BJ (cell line): Measurements from ENCODE around the gene SLC16A6. TPM values are rescaled to one million over a fixed set of nuclear protein-coding genes. Genes with fewer than 3 reads are reported as not detected.
"Not testable (repeated sequence)": the region's sequence is repeated elsewhere in the genome, so short reads cannot be mapped to it uniquely, and the experiment has no call there.

Source experiments
- CTCF ChIA-PET: fragments of 350-600 bp; formaldehyde crosslinking; extraction: SDS; loops from one replicate; lab custom pipeline; 2021; ENCODE audit warnings: antibody characterized with exemption, inconsistent platforms; lab: Yijun Ruan, JAX
- POLR2A ChIA-PET: fragments of 300-600 bp; sonication (Branson Sonifier 250); formaldehyde crosslinking; extraction: SDS; loops from one replicate; lab custom pipeline; 2021; ENCODE audit warnings: antibody characterized with exemption; lab: Charles Lee
- DNase-seq: peaks from one replicate; pipeline ENCODE4 v3.0.0-alpha.2; 2011; ENCODE audit warnings: low read depth
- H3K27me3 ChIP-seq: 2 replicates; pipeline ENCODE4 v1.6.0; 2011; ENCODE audit warnings: low read length; ENCODE audit not compliant: control insufficient read depth, insufficient read depth
- H3K36me3 ChIP-seq: 2 replicates; pipeline ENCODE4 v1.5.1; 2011; ENCODE audit warnings: low read length; ENCODE audit not compliant: control insufficient read depth, insufficient read depth
- H3K4me3 ChIP-seq: 2 replicates; pipeline ENCODE4 v1.5.1; 2011; ENCODE audit warnings: low read depth, mild to moderate bottlenecking, control low read depth, low read length
- CTCF ChIP-seq: IDR thresholded peaks from 2 replicates; pipeline ENCODE4 v1.5.1; 2011; ENCODE audit warnings: low read depth, mild to moderate bottlenecking, control low read depth, inconsistent platforms, low read length, moderate library complexity; ENCODE audit not compliant: insufficient read depth
- polyA plus RNA-seq: library from polyadenylated mRNA; depleted of rRNA; stranded (reverse); fragments of >200 nt; gene quantifications from 2 replicates; pipeline ENCODE4 v1.2.3, GENCODE V29; 2011

Gene SLC16A6
- polyA plus RNA-seq, 1 experiment, result 0.20 TPM

GRCh38 chr17:68229619-68230018 lies 61.3 kb downstream of the SLC16A6 start:
- no peak for DNase-seq
- H3K27me3 ChIP-seq, result no peaks in the 10 kb centered on the region
- TF ChIP-seq CTCF, result no peak
- POLR2A ChIA-PET, result no interaction called here
- H3K36me3 ChIP-seq, result no peaks in the 10 kb centered on the region
- CTCF ChIA-PET, result no interaction called here
- H3K4me3 ChIP-seq, result no peak overlapping the region

GRCh38 chr17:68228817-68229570 lies 61.9 kb downstream of the SLC16A6 start:
- ChIA-PET CTCF (interaction anchor here (0.7 kb wide), 1 partner anchor 11 kb away, joined by 3 read pairs; no protein-coding TSS in a partner anchor), POLR2A (no interaction called here)
- no peak for DNase-seq
- H3K27me3 ChIP-seq, result no peaks in the 10 kb centered on the region
- no peak for TF ChIP-seq CTCF
- H3K36me3 ChIP-seq, result no peaks in the 10 kb centered on the region
- no peak overlapping the region for H3K4me3 ChIP-seq

GRCh38 chr17:68228039-68228680 lies 62.8 kb downstream of the SLC16A6 start:
- CTCF ChIA-PET, result interaction anchor here (0.7 kb wide), 1 partner anchor 10 kb away, joined by 3 read pairs; no protein-coding TSS in a partner anchor
- not testable (repeated sequence) for H3K4me3 ChIP-seq, DNase-seq

GRCh38 chr17:68225055-68225454 lies 65.9 kb downstream of the SLC16A6 start:
- DNase-seq, H3K4me3 ChIP-seq, H3K36me3 ChIP-seq, POLR2A ChIA-PET, H3K27me3 ChIP-seq: not testable (repeated sequence)
- CTCF ChIA-PET, result interaction anchor here (1.3 kb wide), 1 partner anchor 9 kb away, joined by 5 read pairs; no protein-coding TSS in a partner anchor

More at GRCh38 chr17:68228039-68228680, 62.8 kb downstream of the SLC16A6 start:
- H3K27me3 ChIP-seq, H3K36me3 ChIP-seq, POLR2A ChIA-PET: not testable (repeated sequence)

GRCh38 chr17:68222606-68223005 lies 68.3 kb downstream of the SLC16A6 start:
- CTCF ChIA-PET, result interaction anchor here (1.2 kb wide), 1 partner anchor 22 kb away, joined by 3 read pairs; no protein-coding TSS in a partner anchor
- TF ChIP-seq CTCF, result no peak
- Histone ChIP-seq H3K36me3 (no peaks in the 10 kb centered on the region), H3K4me3 (no peak overlapping the region), H3K27me3 (no peaks in the 10 kb centered on the region)
- POLR2A ChIA-PET, result no interaction called here
- DNase-seq, result no peak

- Histone ChIP-seq H3K36me3 (no peaks in the 10 kb centered on the region), H3K4me3 (no peak overlapping the region), H3K27me3 (no peaks in the 10 kb centered on the region)
- no peak for DNase-seq
- no peak for TF ChIP-seq CTCF
- ChIA-PET POLR2A (no interaction called here), CTCF (interaction anchor here (1.2 kb wide), 1 partner anchor 21 kb away, joined by 3 read pairs; no protein-coding TSS in a partner anchor)
Measured at GRCh38 chr17:68221786-68222185, 69.1 kb downstream of the SLC16A6 start.

- H3K36me3 ChIP-seq, POLR2A ChIA-PET, H3K27me3 ChIP-seq, DNase-seq, CTCF ChIA-PET, H3K4me3 ChIP-seq: not testable (repeated sequence)
Measured at GRCh38 chr17:68220786-68221185, 70.1 kb downstream of the SLC16A6 start.

- POLR2A ChIA-PET, CTCF ChIA-PET, H3K36me3 ChIP-seq: not testable (repeated sequence)
Measured at GRCh38 chr17:68220186-68220585, 70.7 kb downstream of the SLC16A6 start.

More at GRCh38 chr17:68220186-68220585, 70.7 kb downstream of the SLC16A6 start:
- H3K27me3 ChIP-seq, DNase-seq, H3K4me3 ChIP-seq: not testable (repeated sequence)
